ENCODE results near the gene TGFBRAP1. TPM values are rescaled to one million over a fixed set of nuclear protein-coding genes. Genes with fewer than 3 reads are reported as not detected.

The TGFBRAP1 gene
- total and polyA plus RNA-seq, 9 of the 15 experiments (the other 6 are each of a cell fraction or from before 2014, with no cell fraction given), result 3.7 to 18.0 (median 11.0) TPM

GRCh38 chr2:105294844-105295481 lies 34.6 kb downstream of the TGFBRAP1 start:
- Histone ChIP-seq H3K9ac (ENCODE audit: insufficient read depth in 1 of 2, low read depth in 2 of 2, low read length in 2 of 2) (no peak overlapping the region), H3K4me1 (replicated peaks in 1 of 2; ENCODE audit: control insufficient read depth in 2 of 2, insufficient read depth in 2 of 2, low read length in 2 of 2) (no peaks in the 10 kb centered on the region), H4K20me1 (replicated peaks; ENCODE audit: control insufficient read depth, insufficient read depth, low read length) (no peaks in the 10 kb centered on the region; the same call in 1 of the 2 replicates), H3K4me2 (ENCODE audit: insufficient read depth, low read length) (no peak overlapping the region), H3K79me2 (ENCODE audit: control insufficient read depth, insufficient read depth, low read length) (peaks cover 4% of the 10 kb centered on the region; the same call in 1 of the 3 replicates), H3K27ac (ENCODE audit: extremely low read depth, low read depth, low read length) (no peak overlapping the region), H3K4me3 (no peak overlapping the region), H3K9me3 (replicated peaks; ENCODE audit: control insufficient read depth, insufficient read depth, low read depth, low read length) (no peaks in the 10 kb centered on the region), H3K27me3 (ENCODE audit: control insufficient read depth in 2 of 2, insufficient read depth in 2 of 2, low read length in 2 of 2) (no peaks in the 10 kb centered on the region), H2AFZ (ENCODE audit: low read depth, low read length) (peak overlapping the region; percentile 41; the same call in 1 of the 2 replicates), H3K36me3 (ENCODE audit: control insufficient read depth, insufficient read depth, low read length) (peaks cover 59% of the 10 kb centered on the region), H3K9me1 (ENCODE audit: control insufficient read depth, insufficient read depth, low read length) (no peaks in the 10 kb centered on the region)
- BruUV-seq (replicated peaks), result no TSS peak
- peak; percentile 57 for FAIRE-seq
- ATAC-seq, result peak; percentile 98
- intact Hi-C loops (cut with micrococcal nuclease) (loop anchor here (1.0 to 5.0 kb wide), 2 partner anchors 58 to 181 kb away; no protein-coding TSS in a partner anchor), in situ Hi-C loops (cut with MboI) (loop anchor here (5.0 kb wide), 1 partner anchor 178 kb away; no protein-coding TSS in a partner anchor)
- DNase-seq (ENCODE audit: extremely low read depth in 1 of 4, low spot score in 3 of 4), result peak; percentile 59 to 67 (median 66)
- 25% methylated on average over 4 of the region's 5 CpGs for WGBS (ENCODE audit: insufficient coverage, low coverage, missing lambda C conversion rate)
- ChIA-PET CTCF (ENCODE audit: low intra/inter-chr PET ratio) (interaction anchor here (1.4 to 2.7 kb wide), 2 partner anchors 179 to 181 kb away, joined by 5 to 15 read pairs; no protein-coding TSS in a partner anchor), POLR2A (no interaction called here)
- TF ChIP-seq KAT7 (CRISPR knock-in tag; IDR thresholded peaks at IDR 0.05; ENCODE audit: borderline replicate concordance) (no peak), GTF2F1 (IDR thresholded peaks at IDR 0.05; ENCODE audit: low read depth, low read length) (no peak), SNIP1 (IDR thresholded peaks at IDR 0.05; ENCODE audit: low read depth) (no peak), SMARCA5 (IDR thresholded peaks at IDR 0.05) (no peak), CREB1 (IDR thresholded peaks at IDR 0.05) (no peak), CREB1 (CRISPR knock-in tag; IDR thresholded peaks at IDR 0.05) (no peak), ZBTB8A (IDR thresholded peaks at IDR 0.05; ENCODE audit: partially characterized antibody) (no peak), HMG20A (CRISPR knock-in tag; conservative IDR thresholded peaks at IDR 0.05) (no peak), POLR2AphosphoS2 (IDR thresholded peaks at IDR 0.05; ENCODE audit: low read length) (no peak), SMARCE1 (IDR thresholded peaks at IDR 0.05) (no peak), CEBPB (tag; IDR thresholded peaks at IDR 0.05) (no peak), CBX3 (IDR thresholded peaks at IDR 0.05; ENCODE audit: borderline replicate concordance in 1 of 2, low read length in 2 of 2) (no peak), ASH1L (IDR thresholded peaks at IDR 0.05; ENCODE audit: borderline replicate concordance, low read depth, partially characterized antibody) (no peak), NCOA6 (IDR thresholded peaks at IDR 0.05) (no peak), CTCFL (IDR thresholded peaks at IDR 0.05; ENCODE audit: borderline replicate concordance, insufficient read depth, low read depth, low read length, poor library complexity, severe bottlenecking) (peak; percentile 11), STAG1 (CRISPR knock-in tag; IDR thresholded peaks at IDR 0.05; ENCODE audit: borderline replicate concordance) (no peak), MEIS2 (IDR thresholded peaks at IDR 0.05; ENCODE audit: partially characterized antibody) (peak; percentile 21), ZNF174 (CRISPR knock-in tag; IDR thresholded peaks at IDR 0.05) (no peak), ZNF277 (CRISPR knock-in tag; IDR thresholded peaks at IDR 0.05; ENCODE audit: borderline replicate concordance) (no peak)
